COR-L47 (cell line): ENCODE data around the gene RXRA.

ENCODE experiments used
- DNase-seq: peaks from one replicate; lab custom pipeline; 2025; lab: John Stamatoyannopoulos, UW

RXRA gene

GRCh38 chr9:134433101-134433500 lies 106.8 kb downstream of the RXRA start:
- DNase-seq: no peak

- no peak for DNase-seq
Observed at GRCh38 chr9:134433909-134434882, 107.9 kb downstream of the RXRA start.

GRCh38 chr9:134434894-134435506 lies 108.7 kb downstream of the RXRA start:
- peak; percentile 97 for DNase-seq

- no peak for DNase-seq
Observed at GRCh38 chr9:134435550-134436378, 109.5 kb downstream of the RXRA start.

- DNase-seq: no peak
Observed at GRCh38 chr9:134436379-134436762, 110.1 kb downstream of the RXRA start.

GRCh38 chr9:134436911-134437310 lies 110.7 kb downstream of the RXRA start:
- DNase-seq: no peak

GRCh38 chr9:134437403-134438194 lies 111.3 kb downstream of the RXRA start:
- no peak for DNase-seq

- DNase-seq: no peak
Observed at GRCh38 chr9:134438195-134438788, 112.0 kb downstream of the RXRA start.

GRCh38 chr9:134439368-134439784 lies 113.1 kb downstream of the RXRA start:
- no peak for DNase-seq

- DNase-seq: no peak
Observed at GRCh38 chr9:134440636-134441226, 114.5 kb downstream of the RXRA start.

GRCh38 chr9:134441227-134442084 lies 115.2 kb downstream of the RXRA start:
- no peak for DNase-seq

GRCh38 chr9:134442085-134442474 lies 115.8 kb downstream of the RXRA start:
- no peak for DNase-seq

- DNase-seq: no peak
Observed at GRCh38 chr9:134442486-134443173, 116.4 kb downstream of the RXRA start.

- DNase-seq: peak; percentile 84
Observed at GRCh38 chr9:134443174-134444037, 117.2 kb downstream of the RXRA start.

GRCh38 chr9:134444038-134444315 lies 117.7 kb downstream of the RXRA start:
- no peak for DNase-seq

- DNase-seq: no peak
Observed at GRCh38 chr9:134445000-134445399, 118.7 kb downstream of the RXRA start.

GRCh38 chr9:134449180-134449916 lies 123.1 kb downstream of the RXRA start:
- DNase-seq: peak; percentile 90
